Endothelial cell of umbilical vein (primary cell): ENCODE measurements around the gene SLC2A8. TPM values are rescaled to one million over a fixed set of nuclear protein-coding genes. Genes with fewer than 3 reads are reported as not detected.

Experiments
- BruUV-seq: library from RNA; stranded (reverse); fragments of 400-500 nt; replicated peaks from 2 replicates; lab custom pipeline; 2021; lab: Mats Ljungman, UMichigan
- CTCF ChIA-PET: fragments of 300-600, 350-600 bp; sonication (Branson Sonifier 250); formaldehyde crosslinking; loops from one replicate; lab custom pipeline; 2021; ENCODE audit warnings: antibody characterized with exemption, inconsistent platforms; lab: Charles Lee
- POLR2A ChIA-PET: fragments of 300-600, 350-600 bp; sonication (Branson Sonifier 250); formaldehyde crosslinking; loops from one replicate; lab custom pipeline; 2021; ENCODE audit warnings: antibody characterized with exemption, inconsistent platforms; lab: Charles Lee
- DNase-seq: peaks from one replicate; pipeline ENCODE4 v3.0.0-alpha.2; 2011; ENCODE audit warnings: low read depth, low spot score
- FAIRE-seq: peaks from 2 replicates; lab custom pipeline; 2011; peaks lifted over from hg19 to GRCh38; lab: Jason Lieb, UNC
- H2AFZ ChIP-seq: 2 replicates; pipeline ENCODE4 v1.6.0; 2012; ENCODE audit warnings: low read depth, low read length, control low read depth, inconsistent platforms
- H3K27ac ChIP-seq: 2 replicates; pipeline ENCODE4 v1.5.1; 2011; ENCODE audit warnings: low read depth, mild to moderate bottlenecking, control low read depth, low read length, moderate library complexity; ENCODE audit not compliant: insufficient read depth
- H3K27me3 ChIP-seq, 2 experiments: 2 replicates each; pipeline versions ENCODE4 v1.6.0 to v1.6.1; 2011; ENCODE audit warnings: low read length in 2 of 2, mixed read lengths in 1 of 2; ENCODE audit not compliant: control insufficient read depth in 2 of 2, insufficient read depth in 2 of 2
- H3K36me3 ChIP-seq, 2 experiments: 2 replicates in 1 of 2; 3 replicates in 1 of 2; pipeline ENCODE4 v1.5.1; 2011; ENCODE audit warnings: low read length in 2 of 2, mild to moderate bottlenecking in 1 of 2, moderate library complexity in 1 of 2; ENCODE audit not compliant: control insufficient read depth in 2 of 2, insufficient read depth in 2 of 2; ENCODE audit errors: extremely low read depth in 1 of 2
- H3K4me1 ChIP-seq: 3 replicates; pipeline ENCODE4 v1.5.1; 2011; ENCODE audit warnings: mild to moderate bottlenecking, low read length; ENCODE audit not compliant: control insufficient read depth, insufficient read depth; ENCODE audit errors: extremely low read depth
- H3K4me2 ChIP-seq: 2 replicates; pipeline ENCODE4 v1.6.1; 2011; ENCODE audit warnings: low read length, control low read depth, mixed read lengths; ENCODE audit not compliant: insufficient read depth
- H3K4me3 ChIP-seq, 3 experiments: fragments of 200-600 bp in 1 of 3; sonication (generic), shearing (Covaris generic) in 1 of 3; replicated peaks in 1 of 3; 2 replicates each; pipeline ENCODE4 v1.5.1; 2011 to 2016; ENCODE audit warnings: control low read depth in 3 of 3, low read length in 3 of 3, mild to moderate bottlenecking in 2 of 3, inconsistent platforms in 1 of 3, low read depth in 1 of 3, moderate library complexity in 1 of 3; ENCODE audit not compliant: insufficient read depth in 1 of 3
- H3K79me2 ChIP-seq: 2 replicates; pipeline ENCODE4 v1.6.0; 2012; ENCODE audit warnings: low read length, inconsistent platforms; ENCODE audit not compliant: control insufficient read depth, insufficient read depth
- H3K9ac ChIP-seq: replicated peaks from 2 replicates; pipeline ENCODE3; 2011; ENCODE audit warnings: low read length, control low read depth; ENCODE audit not compliant: insufficient read depth; ENCODE audit errors: extremely low read depth
- H3K9me1 ChIP-seq: replicated peaks from 3 replicates; pipeline ENCODE4 v1.6.0; 2011; ENCODE audit warnings: mild to moderate bottlenecking, low read length; ENCODE audit not compliant: control insufficient read depth, insufficient read depth; ENCODE audit errors: extremely low read depth
- H3K9me3 ChIP-seq: replicated peaks from 2 replicates; pipeline ENCODE4 v1.5.1; 2012; ENCODE audit warnings: low read length, inconsistent platforms; ENCODE audit not compliant: control insufficient read depth, insufficient read depth
- H4K20me1 ChIP-seq: replicated peaks from 2 replicates; pipeline ENCODE3; 2011; ENCODE audit warnings: mild to moderate bottlenecking, low read length; ENCODE audit not compliant: control insufficient read depth, insufficient read depth; ENCODE audit errors: extremely low read depth
- EZH2 ChIP-seq: IDR thresholded peaks from 2 replicates; pipeline ENCODE4 v1.6.1; 2012; ENCODE audit warnings: borderline replicate concordance, low read depth, mild to moderate bottlenecking, moderate library complexity, low read length, inconsistent platforms; ENCODE audit not compliant: severe bottlenecking
- FOS ChIP-seq: IDR thresholded peaks from 2 replicates; pipeline ENCODE4 v1.6.1; 2011; ENCODE audit warnings: mild to moderate bottlenecking, low read length, moderate library complexity, borderline replicate concordance; ENCODE audit not compliant: insufficient read depth
- GATA2 ChIP-seq: IDR thresholded peaks from 2 replicates; pipeline ENCODE4 v1.7.0; 2011; ENCODE audit warnings: low read depth, mild to moderate bottlenecking, moderate library complexity, mixed read lengths, low read length; ENCODE audit not compliant: insufficient read length, insufficient read depth
- JUN ChIP-seq: IDR thresholded peaks from 2 replicates; pipeline ENCODE4 v1.6.1; 2011; ENCODE audit warnings: borderline replicate concordance, low read depth; ENCODE audit not compliant: insufficient read length, insufficient read depth
- MYC ChIP-seq: IDR thresholded peaks from one replicate; pipeline ENCODE4 v1.6.1; 2011; ENCODE audit warnings: mild to moderate bottlenecking, low read depth, low read length
- POLR2A ChIP-seq: IDR thresholded peaks from 2 replicates; pipeline ENCODE4 v1.6.1; 2012; ENCODE audit warnings: low read depth, mild to moderate bottlenecking, control low read depth, low read length
- POLR2AphosphoS5 ChIP-seq: IDR thresholded peaks from 2 replicates; pipeline ENCODE4 v1.6.1; 2012; ENCODE audit warnings: low read depth, mild to moderate bottlenecking, control low read depth, low read length, moderate library complexity; ENCODE audit not compliant: insufficient read depth
- dilution Hi-C: fragments of 300-500 bp; cut with MboI; formaldehyde crosslinking; loops from one replicate; pipeline ENCODE4 v1.15.0; 2019; ENCODE audit warnings: low sequenced_read_pairs; ENCODE audit not compliant: extremely low pct_ligation_motif_present
- intact Hi-C: fragments of 100-400 bp; cut with micrococcal nuclease; formaldehyde crosslinking; loops from one replicate; pipeline ENCODE4 v1.10.0; 2022
- polyA plus RNA-seq, 4 experiments: library from polyadenylated mRNA; depleted of rRNA in 3 of 4; stranded (reverse) in 3 of 4; unstranded in 1 of 4; fragments of >200 nt; gene quantifications; 2 replicates each; pipeline versions ENCODE4 v1.2.1 to v1.2.3, GENCODE V29; 2011 to 2012; ENCODE audit warnings: missing spikeins in 1 of 4
- total RNA-seq: library from RNA; stranded (reverse); gene quantifications from 2 replicates; pipeline ENCODE4 v1.2.3, GENCODE V29; 2021
- TF ChIP-seq, protein P1 (sequence below): IDR thresholded peaks from 2 replicates; pipeline ENCODE4 v1.6.1; 2011; ENCODE audit not compliant: insufficient read depth, insufficient read length
- TF ChIP-seq, protein P2 (sequence below), 2 donors: IDR thresholded peaks; 1 replicate in 1 of 2; 2 replicates in 1 of 2; pipeline ENCODE4 v1.5.1; 2011; ENCODE audit warnings: low read length in 2 of 2, mild to moderate bottlenecking in 2 of 2, moderate library complexity in 2 of 2, control low read depth in 1 of 2, inconsistent platforms in 1 of 2, low read depth in 1 of 2; ENCODE audit not compliant: insufficient read depth in 1 of 2; ENCODE audit errors: extremely low read depth in 1 of 2

The SLC2A8 gene
- total and polyA plus RNA-seq, 2 donors (not counting 3 experiments of a cell fraction or from before 2014, with no cell fraction given), result 19.3 to 26.1 TPM

DNA sequence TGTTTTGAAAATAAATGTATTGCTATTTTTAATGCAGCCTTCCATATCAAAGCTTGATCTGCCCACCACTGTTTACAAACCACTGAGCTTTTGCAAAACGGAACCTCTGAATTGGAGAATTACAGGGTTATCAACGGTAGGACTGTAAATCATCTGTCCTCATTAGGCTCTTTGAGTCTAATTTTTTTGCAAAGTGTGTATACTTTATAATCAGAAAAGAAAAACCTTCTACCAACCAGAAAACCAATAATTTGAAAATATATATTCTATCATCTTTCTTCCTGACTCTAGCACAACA is 6.8 kb upstream of the SLC2A8 start:
- no TSS peak for BruUV-seq
- DNase-seq, result no peak
- H3K4me2 ChIP-seq, result no peak overlapping the region
- TF ChIP-seq GATA2, result no peak
- no peak for TF ChIP-seq FOS
- no peak for TF ChIP-seq EZH2
- TF ChIP-seq POLR2A, result no peak
- TF ChIP-seq POLR2AphosphoS5, result no peak
- TF ChIP-seq, protein P1, sequence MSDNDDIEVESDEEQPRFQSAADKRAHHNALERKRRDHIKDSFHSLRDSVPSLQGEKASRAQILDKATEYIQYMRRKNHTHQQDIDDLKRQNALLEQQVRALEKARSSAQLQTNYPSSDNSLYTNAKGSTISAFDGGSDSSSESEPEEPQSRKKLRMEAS, result no peak
- no peak for TF ChIP-seq JUN
- TF ChIP-seq, protein P2, sequence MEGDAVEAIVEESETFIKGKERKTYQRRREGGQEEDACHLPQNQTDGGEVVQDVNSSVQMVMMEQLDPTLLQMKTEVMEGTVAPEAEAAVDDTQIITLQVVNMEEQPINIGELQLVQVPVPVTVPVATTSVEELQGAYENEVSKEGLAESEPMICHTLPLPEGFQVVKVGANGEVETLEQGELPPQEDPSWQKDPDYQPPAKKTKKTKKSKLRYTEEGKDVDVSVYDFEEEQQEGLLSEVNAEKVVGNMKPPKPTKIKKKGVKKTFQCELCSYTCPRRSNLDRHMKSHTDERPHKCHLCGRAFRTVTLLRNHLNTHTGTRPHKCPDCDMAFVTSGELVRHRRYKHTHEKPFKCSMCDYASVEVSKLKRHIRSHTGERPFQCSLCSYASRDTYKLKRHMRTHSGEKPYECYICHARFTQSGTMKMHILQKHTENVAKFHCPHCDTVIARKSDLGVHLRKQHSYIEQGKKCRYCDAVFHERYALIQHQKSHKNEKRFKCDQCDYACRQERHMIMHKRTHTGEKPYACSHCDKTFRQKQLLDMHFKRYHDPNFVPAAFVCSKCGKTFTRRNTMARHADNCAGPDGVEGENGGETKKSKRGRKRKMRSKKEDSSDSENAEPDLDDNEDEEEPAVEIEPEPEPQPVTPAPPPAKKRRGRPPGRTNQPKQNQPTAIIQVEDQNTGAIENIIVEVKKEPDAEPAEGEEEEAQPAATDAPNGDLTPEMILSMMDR (IDR thresholded peaks at IDR 0.05; ENCODE audit: extremely low read depth in 1 of 2, insufficient read depth in 1 of 2, low read depth in 1 of 2, low read length in 2 of 2), result no peak
- no peak for TF ChIP-seq MYC
- POLR2A ChIA-PET, result no interaction called here
- dilution Hi-C loops, result no loop called here
- no peak overlapping the region for H3K27ac ChIP-seq
- no peak overlapping the region for H3K4me3 ChIP-seq
- no peak overlapping the region for H2AFZ ChIP-seq
- intact Hi-C loops, result no loop called here
- no peaks in the 10 kb centered on the region for H3K9me3 ChIP-seq
- no peaks in the 10 kb centered on the region for H3K27me3 ChIP-seq
- no peak overlapping the region for H3K9ac ChIP-seq
- H3K4me1 ChIP-seq, result no peaks in the 10 kb centered on the region
- CTCF ChIA-PET, result no interaction called here
- no peaks in the 10 kb centered on the region for H3K9me1 ChIP-seq
- no peaks in the 10 kb centered on the region for H3K79me2 ChIP-seq
- no peak for FAIRE-seq
- no peaks in the 10 kb centered on the region for H4K20me1 ChIP-seq
- no peaks in the 10 kb centered on the region for H3K36me3 ChIP-seq
